SW 1271 (cell line): ENCODE results near the gene SLC25A2.
"Not testable (repeated sequence)": the region's sequence is repeated elsewhere in the genome, so short reads cannot be mapped to it uniquely, and the experiment has no call there.

Source experiments
- DNase-seq, 2 experiments: peaks; one replicate each; lab custom pipeline; 2025; lab: John Stamatoyannopoulos, UW

SLC25A2 gene

DNA sequence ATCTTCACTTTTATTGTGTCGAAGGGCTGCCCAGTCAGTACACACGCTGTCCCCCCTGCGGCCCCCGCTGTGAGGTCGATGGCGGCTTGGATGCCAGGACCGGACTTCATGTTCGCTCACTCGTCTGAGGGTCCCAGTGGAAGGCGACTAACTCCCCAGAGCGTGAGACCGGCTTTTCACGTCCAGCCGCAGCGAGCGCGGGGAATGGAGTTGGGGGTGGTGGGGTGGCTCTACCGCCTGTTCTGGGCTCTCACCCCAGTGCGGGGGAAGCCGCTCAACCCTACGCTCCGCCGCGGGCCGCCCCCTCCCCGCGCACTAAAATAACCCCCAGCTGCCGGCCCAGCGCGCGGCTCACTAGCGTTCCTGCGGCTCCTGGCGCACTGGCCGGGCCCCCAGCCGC, at the start of gene SLC25A2:
Gene SLC25A2, minus strand, starts transcription at position 294 of the 400 bp plus-strand sequence. Its CDS starts 184 bp downstream, at position 110.
- no peak for DNase-seq

DNA sequence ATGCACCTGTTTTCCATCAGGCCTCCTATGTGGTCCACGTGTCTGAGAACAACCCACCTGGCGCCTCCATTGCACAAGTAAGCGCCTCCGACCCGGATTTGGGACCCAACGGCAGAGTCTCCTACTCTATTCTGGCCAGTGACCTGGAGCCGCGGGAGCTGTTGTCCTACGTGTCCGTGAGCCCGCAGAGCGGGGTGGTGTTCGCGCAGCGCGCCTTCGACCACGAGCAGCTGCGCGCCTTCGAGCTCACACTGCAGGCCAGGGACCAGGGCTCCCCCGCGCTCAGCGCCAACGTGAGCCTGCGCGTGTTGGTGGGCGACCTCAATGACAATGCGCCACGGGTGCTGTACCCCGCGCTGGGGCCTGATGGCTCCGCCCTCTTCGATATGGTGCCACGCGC, 47.7 kb upstream of the SLC25A2 start:
- DNase-seq: no peak

DNA sequence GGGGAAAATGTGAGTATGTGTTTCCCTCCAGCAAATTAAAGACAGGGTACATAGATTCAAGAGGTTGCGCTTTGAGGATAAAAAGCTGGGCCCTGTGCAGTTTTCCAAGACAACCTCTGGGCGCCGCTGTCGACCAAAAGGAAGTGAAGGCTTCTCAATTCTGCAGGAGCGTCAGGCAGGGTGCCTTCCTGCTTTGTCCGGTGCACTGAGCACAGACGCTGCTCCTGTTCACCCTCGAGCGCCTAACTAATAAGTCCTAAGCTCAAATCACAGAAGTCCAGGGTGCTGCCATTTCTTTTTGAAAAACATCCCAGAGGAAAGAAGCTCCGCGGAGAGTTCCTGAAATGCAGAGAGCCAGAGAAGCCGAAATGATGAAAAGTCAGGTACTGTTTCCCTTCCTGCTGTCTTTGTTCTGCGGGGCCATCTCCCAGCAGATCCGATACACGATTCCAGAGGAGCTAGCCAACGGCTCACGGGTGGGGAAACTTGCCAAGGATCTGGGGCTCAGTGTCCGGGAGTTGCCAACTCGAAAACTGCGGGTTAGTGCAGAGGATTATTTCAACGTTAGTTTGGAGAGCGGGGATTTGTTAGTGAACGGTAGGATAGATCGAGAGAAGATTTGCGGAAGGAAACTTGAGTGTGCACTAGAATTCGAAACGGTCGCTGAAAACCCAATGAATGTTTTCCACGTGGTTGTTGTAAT, 46.2 kb upstream of the SLC25A2 start, which contains the start of gene PCDHGB1:
Gene PCDHGB1, plus strand, starts transcription at position 183 of the 703 bp plus-strand sequence. Its CDS starts 162 bp downstream, at position 345.
- DNase-seq: no peak

DNA sequence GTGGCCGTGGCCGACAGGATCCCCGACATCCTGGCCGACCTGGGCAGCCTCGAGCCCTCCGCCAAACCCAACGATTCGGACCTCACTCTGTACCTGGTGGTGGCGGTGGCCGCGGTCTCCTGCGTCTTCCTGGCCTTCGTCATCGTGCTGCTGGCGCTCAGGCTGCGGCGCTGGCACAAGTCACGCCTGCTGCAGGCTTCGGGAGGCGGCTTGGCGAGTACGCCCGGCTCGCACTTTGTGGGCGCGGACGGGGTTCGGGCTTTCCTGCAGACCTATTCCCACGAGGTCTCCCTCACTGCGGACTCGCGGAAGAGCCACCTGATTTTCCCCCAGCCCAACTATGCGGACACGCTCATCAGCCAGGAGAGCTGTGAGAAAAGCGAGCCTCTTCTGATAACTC, 42.2 kb upstream of the SLC25A2 start:
- DNase-seq: not testable (repeated sequence)

DNA sequence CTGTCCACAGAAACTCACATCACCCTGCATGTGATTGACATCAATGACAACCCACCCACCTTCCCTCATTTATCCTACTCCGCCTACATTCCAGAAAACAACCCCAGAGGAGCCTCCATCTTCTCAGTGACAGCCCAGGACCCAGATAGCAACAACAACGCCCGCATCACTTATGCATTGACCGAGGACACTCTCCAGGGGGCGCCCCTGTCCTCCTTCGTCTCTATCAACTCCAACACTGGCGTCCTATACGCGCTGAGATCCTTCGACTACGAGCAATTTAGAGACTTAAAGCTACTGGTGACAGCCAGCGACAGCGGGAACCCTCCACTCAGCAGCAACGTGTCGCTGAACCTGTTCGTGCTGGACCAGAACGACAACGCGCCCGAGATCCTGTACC, 41.5 kb upstream of the SLC25A2 start:
- no peak for DNase-seq

DNA sequence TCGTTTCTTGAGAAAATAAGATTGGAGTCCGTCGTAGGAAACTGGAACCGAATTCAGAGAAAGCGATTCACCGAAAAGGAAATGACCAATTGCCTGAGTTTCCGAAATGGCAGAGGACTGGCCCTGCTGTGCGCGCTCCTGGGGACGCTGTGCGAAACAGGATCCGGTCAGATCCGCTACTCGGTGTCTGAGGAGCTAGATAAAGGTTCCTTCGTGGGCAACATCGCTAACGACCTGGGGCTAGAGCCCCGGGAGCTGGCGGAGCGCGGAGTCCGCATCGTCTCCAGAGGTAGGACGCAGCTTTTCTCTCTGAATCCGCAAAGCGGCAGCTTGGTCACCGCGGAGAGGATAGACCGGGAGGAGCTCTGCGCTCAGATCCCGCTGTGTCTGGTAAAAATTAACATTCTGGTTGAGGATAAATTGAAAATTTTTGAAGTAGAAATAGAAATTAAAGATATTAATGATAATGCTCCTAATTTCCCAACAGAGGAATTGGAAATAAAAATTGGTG, 40.2 kb upstream of the SLC25A2 start:
- DNase-seq: no peak

DNA sequence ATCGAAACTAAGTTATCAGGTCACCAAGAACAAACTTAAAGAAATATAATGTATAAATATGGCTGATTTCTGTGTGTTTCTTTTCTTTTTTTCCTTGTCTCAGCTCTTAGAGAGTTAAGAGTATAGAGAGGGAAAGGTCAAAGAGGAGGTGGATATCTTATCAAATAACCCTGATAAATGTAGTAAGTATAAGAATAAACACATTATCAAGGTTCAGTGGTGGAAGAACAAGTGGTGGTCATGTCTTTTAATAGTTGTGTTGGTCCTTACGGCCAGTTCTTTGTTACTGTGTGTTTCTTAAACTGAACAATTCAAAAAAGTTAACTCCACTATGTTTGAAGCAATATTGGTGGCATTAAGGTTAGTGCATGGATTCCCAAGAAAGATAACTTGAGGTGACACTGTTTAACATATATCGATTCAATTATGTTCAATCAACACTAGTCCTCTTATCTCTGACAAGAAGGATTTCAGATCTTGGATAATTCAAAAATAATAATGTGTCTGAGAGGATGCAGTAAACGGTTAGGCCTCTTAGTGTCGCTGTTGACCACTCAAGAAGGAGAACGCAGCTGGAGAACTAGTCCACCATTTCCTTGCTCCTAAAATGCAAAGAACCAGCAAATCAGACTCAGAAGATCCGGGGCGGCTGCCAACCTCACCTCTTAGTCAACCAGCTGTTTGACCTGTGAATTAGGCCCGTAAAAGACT, 39.5 kb upstream of the SLC25A2 start, which contains the start of gene PCDHGA3:
Gene PCDHGA3, plus strand, starts transcription at position 588 of the 711 bp plus-strand sequence. CDS start 205 bp downstream, outside the sequence.
- DNase-seq: no peak

DNA sequence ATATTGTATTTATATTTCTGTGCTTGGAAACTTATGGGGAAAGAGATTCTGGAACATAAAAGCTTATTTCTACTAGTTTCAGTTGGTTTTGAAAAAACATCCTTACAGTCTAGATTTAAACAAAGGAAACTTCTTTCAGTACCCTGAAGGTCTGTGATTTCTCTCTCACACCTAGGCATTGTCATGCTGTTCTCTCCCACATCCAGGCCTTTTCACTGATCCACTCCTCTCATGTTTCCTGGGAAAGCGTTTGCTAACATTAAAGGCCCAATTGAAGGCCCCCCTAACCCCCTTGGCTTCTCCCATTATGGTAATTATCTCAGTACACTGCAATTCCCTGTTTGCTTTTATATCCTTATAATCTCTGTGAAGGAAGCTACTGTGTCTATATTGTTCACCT, 38.9 kb upstream of the SLC25A2 start:
- DNase-seq: no peak

DNA sequence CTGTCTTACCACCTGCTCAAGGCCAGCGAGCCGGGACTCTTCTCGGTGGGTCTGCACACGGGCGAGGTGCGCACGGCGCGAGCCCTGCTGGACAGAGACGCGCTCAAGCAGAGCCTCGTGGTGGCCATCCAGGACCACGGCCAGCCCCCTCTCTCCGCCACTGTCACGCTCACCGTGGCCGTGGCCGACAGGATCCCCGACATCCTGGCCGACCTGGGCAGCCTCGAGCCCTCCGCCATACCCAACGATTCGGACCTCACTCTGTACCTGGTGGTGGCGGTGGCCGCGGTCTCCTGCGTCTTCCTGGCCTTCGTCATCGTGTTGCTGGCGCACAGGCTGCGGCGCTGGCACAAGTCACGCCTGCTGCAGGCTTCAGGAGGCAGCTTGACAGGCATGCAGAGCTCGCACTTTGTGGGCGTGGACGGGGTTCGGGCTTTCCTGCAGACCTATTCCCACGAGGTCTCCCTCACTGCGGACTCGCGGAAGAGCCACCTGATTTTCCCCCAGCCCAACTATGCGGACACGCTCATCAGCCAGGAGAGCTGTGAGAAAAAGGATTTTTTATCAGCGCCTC, 37.0 kb upstream of the SLC25A2 start:
- not testable (repeated sequence) for DNase-seq

DNA sequence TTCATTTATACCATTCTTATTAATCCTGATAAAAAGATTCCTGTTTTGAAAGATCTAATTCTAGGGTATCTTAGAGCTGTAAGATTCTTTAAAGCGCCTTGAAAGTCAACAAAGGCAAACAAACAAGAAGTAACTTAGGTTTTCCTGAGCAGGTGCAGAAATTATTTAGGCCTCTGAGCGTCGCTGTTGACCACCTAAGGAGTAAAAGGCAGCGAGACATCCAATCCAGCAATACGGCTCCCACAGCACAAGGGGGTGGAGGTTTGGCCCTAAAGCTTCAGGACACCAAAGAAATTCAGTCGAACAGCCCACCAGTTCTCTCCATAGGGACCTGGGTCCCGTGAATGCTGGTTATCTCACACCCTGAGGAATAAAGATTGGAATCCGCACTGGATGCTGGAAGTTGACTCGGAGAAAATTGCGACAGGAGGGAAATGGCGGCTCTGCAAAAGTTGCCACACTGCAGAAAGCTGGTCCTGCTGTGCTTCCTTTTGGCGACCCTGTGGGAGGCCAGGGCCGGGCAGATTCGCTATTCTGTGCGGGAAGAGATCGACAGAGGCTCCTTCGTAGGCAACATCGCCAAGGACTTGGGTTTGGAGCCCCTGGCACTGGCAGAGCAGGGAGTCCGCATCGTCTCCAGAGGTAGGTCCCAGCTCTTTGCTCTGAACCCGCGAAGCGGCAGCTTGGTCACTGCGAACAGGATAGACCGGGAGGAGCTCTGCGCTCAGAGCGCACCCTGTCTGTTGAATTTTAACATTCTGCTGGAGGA, 34.9 kb upstream of the SLC25A2 start, which contains the start of gene PCDHGA2:
Gene PCDHGA2, plus strand, starts transcription at position 223 of the 769 bp plus-strand sequence.
- no peak for DNase-seq

DNA sequence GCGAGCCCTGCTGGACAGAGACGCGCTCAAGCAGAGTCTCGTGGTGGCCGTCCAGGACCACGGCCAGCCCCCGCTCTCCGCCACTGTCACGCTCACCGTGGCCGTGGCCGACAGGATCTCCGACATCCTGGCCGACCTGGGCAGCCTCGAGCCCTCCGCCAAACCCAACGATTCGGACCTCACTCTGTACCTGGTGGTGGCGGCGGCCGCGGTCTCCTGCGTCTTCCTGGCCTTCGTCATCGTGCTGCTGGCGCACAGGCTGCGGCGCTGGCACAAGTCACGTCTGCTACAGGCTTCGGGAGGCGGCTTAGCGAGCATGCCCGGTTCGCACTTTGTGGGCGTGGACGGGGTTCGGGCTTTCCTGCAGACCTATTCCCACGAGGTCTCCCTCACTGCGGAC, 28.7 kb upstream of the SLC25A2 start:
- DNase-seq: not testable (repeated sequence)

DNA sequence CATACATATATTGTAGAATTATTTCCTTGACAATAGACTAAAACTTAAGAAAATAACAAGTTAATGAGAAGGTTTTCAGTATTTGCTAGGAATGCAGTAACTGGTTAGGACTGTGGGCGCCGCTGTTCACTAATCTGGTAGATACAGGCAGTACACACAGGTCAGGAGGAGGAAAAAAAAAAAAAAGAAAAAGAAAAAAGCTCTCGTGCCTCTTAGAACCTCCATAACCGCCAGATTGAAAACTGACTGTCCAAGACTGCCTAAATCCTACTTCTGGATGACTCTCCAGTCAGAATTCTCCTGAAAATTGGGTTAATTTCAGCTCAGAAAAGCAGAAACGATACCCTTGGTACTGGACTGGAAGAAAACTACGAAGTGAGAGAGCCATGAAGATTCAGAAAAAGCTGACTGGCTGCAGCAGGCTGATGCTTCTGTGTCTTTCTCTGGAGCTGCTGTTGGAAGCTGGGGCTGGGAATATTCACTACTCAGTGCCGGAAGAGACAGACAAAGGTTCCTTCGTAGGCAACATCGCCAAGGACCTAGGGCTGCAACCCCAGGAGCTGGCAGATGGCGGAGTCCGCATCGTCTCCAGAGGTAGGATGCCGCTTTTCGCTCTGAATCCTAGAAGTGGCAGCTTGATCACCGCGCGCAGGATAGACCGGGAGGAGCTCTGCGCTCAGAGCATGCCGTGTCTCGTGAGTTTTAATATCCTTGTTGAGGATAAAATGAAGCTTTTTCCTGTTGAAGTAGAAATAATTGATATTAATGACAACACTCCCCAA, 26.6 kb upstream of the SLC25A2 start, which contains the start of gene PCDHGA1:
Gene PCDHGA1, plus strand, starts transcription at position 216 of the 782 bp plus-strand sequence.
- peak in 1 of 2 experiments; percentile 26 for DNase-seq

DNA sequence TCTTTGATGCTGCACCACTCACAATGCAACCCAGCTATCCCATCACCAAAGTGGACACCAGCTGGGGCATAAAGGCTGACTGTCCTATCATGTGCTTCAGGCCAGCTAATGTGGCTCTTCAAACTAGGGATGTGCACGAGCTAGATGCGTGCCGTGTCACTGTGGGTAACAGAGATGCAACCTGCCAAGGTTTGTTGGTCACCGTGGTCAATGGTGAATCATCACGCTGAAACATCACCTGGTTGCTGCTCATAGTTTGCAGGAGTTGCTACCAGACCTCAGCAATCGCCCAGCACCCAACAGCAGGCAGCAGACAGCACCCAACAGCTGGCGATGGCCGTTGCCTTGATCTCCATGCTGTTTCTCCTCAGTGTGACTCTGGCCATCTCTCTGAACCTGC, 24.4 kb upstream of the SLC25A2 start:
- DNase-seq: no peak

DNA sequence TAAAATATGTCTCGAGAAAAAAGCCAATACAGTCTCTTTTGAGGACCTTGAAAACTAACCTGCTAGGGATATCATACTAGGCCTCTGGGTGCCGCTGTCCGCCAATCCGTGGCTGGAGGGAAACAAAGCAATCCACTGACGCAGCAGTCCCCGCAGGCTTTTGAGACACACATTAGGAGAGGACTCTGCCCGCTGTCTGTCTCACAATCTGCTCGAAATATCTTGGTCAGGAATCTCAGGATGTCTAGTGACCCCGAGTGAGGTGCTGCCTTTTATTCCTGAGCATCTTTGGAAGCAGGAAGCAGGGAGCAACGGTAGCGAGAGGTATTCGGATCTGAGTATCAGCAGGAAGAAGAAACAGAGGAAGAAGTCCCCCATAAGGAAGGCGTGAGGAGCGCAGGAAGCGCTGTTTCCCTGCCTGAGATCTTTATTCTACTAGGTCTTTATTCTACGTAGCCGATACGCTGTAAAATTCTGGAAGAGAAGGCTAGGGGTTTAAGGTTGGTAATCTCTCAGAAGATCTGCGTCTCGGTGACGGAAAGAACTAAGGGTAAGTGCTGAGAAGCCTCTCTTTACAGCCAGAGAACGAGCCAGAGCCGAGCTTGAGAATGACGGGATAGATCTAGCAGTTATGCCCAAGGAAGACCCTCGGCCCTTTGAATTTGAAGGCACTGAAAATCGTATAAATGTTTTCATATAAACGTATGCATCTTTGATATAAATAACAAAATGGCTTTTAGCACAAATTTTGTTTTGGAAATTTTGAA, 22.4 kb upstream of the SLC25A2 start:
- DNase-seq: no peak

DNA sequence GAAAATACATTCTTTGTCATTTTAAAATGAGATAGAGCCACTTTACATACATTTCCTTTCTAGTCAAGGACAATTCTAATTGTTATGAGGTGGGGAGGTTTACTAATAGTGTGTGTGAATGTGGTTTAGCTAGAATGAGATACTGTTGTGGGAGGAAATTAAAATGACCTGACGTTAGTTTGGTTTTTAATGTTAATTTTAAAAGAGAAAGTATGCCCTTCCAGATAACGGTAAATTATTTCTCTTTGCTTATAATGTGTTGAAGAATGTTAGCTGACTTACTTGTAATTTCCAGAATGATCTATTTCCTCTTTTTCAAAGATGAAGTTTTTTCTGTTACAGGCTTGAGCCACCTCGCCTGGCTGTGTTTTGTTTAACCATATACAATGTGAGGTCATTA, 18.4 kb upstream of the SLC25A2 start:
- DNase-seq: no peak

DNA sequence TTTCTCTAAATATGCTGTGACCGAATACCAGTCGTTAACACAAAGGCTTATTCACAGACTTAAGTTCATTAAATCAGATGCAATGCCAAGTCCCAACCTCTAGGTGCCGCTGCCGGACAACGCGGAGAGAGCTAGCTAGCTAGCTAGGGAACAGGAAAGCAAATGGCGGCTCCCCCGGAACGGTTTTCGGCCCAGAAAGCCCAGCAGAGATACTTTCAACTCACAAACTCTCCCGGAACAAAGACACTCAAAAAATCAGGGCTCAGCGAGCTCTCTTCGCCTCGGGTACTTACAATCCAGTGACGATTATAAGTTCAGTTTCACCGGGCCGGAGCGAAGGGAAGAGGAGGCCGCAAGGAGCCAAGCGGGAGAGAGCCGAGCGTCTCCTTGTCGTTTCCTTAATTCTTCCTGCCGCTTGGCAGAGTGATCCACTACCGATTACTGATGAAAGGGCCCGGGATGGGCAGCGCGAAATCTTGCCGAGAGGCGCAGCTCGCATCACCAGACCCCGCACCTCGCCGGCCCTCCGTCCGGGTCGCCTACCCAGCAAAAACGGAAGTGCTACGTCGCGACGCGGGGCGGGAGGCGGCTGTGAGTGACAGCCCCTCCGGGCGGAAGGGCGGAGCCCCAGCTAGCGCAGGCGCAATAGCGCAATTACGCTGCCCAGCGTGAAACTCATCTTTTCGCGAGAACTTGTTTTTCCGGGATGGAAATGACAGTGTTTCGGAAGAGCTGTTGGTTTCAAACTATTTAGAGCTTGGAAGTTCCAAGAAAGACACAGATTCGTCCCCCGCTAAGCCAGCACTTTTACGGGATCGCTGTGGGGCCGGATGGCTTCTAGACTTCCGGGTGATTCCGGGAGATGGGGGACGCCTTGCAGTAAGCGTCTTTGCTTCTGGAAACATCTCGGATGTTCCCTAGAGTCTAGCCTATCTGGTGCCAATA, 16.6 kb upstream of the SLC25A2 start, which contains the start of gene TAF7:
Gene TAF7, minus strand, starts transcription at position 560 of the 945 bp plus-strand sequence. CDS start 740 bp downstream, outside the sequence.
- DNase-seq: peak; percentile 91 to 94

DNA sequence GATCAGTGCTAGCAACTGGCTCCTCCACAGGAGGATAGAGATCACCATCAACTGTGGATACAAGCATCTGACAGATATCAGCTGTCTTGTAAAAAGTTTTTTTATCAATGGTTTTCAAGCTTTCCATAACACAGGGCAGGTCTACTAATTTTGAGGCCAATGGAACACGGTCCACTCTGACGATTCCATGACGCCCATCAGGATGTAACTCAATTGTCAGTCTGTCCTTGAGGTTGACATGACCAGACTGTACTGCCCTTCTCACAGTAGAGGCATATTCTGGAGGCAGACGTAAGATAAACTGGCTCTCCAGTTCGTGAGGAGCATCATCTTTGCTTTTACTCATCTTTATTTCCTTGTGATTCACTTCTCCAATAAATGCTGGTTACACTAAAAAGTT, 15.8 kb upstream of the SLC25A2 start:
- no peak for DNase-seq

DNA sequence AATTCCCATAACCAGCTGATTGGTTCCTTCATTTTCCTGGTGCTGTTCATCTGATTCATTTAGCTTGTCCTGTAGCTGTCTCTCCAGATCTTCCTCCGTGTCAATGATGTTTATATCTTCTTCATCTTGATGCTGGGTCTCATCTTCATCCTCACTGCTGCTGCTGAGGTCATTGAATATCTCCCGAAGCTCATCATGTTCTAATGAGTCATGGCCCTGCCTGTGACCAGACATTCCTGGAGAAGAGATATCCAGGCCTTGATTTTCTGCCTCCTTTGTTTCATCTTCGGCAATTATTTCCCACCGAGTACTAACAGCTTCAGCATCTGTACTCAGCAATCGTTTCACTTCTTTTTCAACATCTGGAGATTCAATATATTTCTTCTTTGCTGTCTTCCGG, 15.4 kb upstream of the SLC25A2 start:
- no peak for DNase-seq

DNA sequence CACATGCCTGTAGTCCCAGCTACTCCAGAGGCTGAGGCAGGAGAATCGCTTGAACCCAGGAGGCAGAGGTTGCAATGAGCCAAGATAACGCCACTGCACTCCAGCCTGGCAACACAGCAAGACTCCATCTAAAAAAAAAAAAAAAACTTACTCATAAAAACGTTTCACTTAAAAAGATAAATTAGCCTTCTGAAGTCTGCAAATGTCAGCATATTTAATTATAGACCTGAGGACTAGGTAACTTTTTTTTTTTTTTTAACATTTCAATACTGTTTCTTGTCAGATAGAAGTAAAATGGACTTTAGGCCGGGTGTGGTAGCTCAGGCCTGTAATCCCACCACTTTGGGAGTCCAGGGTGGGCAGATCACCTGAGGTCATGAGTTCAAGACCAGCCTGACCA, 13.1 kb upstream of the SLC25A2 start:
- not testable (repeated sequence) for DNase-seq
